Kidney epithelial cell (primary cell): ENCODE measurements around the gene C6orf15. TPM values are rescaled to one million over a fixed set of nuclear protein-coding genes. Genes with fewer than 3 reads are reported as not detected.

Source experiments
- DNase-seq: peaks from one replicate; pipeline ENCODE4 v3.0.0-alpha.2; 2010; ENCODE audit warnings: low read depth
- H3K27me3 ChIP-seq: 2 replicates; pipeline ENCODE4 v1.6.0; 2011; ENCODE audit warnings: low read length; ENCODE audit not compliant: control insufficient read depth, insufficient read depth
- H3K36me3 ChIP-seq: 2 replicates; pipeline ENCODE4 v1.5.1; 2011; ENCODE audit warnings: low read length; ENCODE audit not compliant: control insufficient read depth, insufficient read depth
- H3K4me3 ChIP-seq: 2 replicates; pipeline ENCODE4 v1.5.1; 2011; ENCODE audit warnings: low read depth, mild to moderate bottlenecking, control low read depth, low read length
- CTCF ChIP-seq: IDR thresholded peaks from 2 replicates; pipeline ENCODE4 v1.5.1; 2011; ENCODE audit warnings: mild to moderate bottlenecking, moderate library complexity, low read length, control low read depth, inconsistent platforms; ENCODE audit not compliant: insufficient read depth, poor library complexity, severe bottlenecking
- total RNA-seq: library from RNA; depleted of rRNA; stranded (reverse); fragments of >200 nt; gene quantifications from 2 replicates; pipeline ENCODE4 v1.2.3, GENCODE V29; 2015

The C6orf15 gene
- total RNA-seq, 1 donor from 2014 or later, result 0.79 TPM

GRCh38 chr6:31092769-31093505 is 19.4 kb downstream of the C6orf15 start:
- H3K4me3 ChIP-seq, result no peak overlapping the region
- no peak for DNase-seq
- H3K27me3 ChIP-seq, result no peaks in the 10 kb centered on the region
- TF ChIP-seq CTCF, result no peak
- no peaks in the 10 kb centered on the region for H3K36me3 ChIP-seq

- no peaks in the 10 kb centered on the region for H3K27me3 ChIP-seq
- H3K4me3 ChIP-seq, result no peak overlapping the region
- TF ChIP-seq CTCF, result no peak
- no peaks in the 10 kb centered on the region for H3K36me3 ChIP-seq
- no peak for DNase-seq
Observed at GRCh38 chr6:31092238-31092637, 20.1 kb downstream of the C6orf15 start.

DNA sequence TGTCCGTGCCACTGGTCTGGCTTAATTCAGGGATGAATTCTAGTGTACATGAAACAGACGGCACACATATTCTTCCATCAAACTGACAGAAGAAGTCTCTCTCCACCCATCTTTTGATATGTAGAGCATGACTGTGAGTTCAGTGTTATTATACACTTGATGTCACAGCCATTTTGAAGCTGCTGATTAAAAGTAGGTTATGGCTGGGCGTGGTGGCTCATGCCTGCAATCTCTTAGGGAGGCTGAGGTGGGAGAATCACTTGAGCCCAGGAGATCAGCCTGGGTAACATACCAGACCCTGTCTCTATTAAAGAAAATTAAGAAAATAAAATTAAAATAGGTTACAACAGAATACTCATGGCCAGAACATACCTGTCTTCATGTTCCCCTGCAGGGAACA is 20.7 kb downstream of the C6orf15 start:
- DNase-seq, result no peak
- Histone ChIP-seq H3K27me3 (no peaks in the 10 kb centered on the region), H3K4me3 (no peak overlapping the region), H3K36me3 (no peaks in the 10 kb centered on the region)
- no peak for TF ChIP-seq CTCF

DNA sequence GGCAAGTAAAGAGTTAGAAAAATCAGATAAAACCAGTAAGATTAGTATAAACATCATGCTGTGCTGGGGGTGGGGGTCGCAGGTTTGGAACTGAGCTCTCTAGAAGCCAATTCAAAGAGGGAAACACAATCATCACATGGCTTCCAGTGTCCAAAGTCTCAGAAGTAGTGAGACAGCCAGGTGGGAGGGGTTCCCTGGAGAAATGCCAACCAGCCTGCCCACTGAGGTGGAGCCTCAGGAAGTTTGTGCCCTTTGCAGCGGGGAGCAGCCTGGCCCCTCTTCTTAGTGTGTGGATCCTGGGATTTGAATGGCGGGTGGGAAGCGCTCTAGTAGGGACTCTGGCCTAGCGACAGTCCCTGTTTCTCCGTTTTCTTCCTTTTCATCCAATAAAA is 21.4 kb downstream of the C6orf15 start:
- H3K4me3 ChIP-seq, result no peak overlapping the region
- no peak for DNase-seq
- no peaks in the 10 kb centered on the region for H3K27me3 ChIP-seq
- no peaks in the 10 kb centered on the region for H3K36me3 ChIP-seq
- TF ChIP-seq CTCF, result no peak

GRCh38 chr6:31090275-31090972 is 22.0 kb downstream of the C6orf15 start:
- Histone ChIP-seq H3K4me3 (no peak overlapping the region), H3K36me3 (no peaks in the 10 kb centered on the region), H3K27me3 (no peaks in the 10 kb centered on the region)
- DNase-seq, result no peak
- no peak for TF ChIP-seq CTCF
